GM12878 (cell line): ENCODE results near the gene TREML1. TPM values are rescaled to one million over a fixed set of nuclear protein-coding genes. Genes with fewer than 3 reads are reported as not detected.

Source experiments
- CBX3 ChIP-seq: fragments of 200-600 bp; sonication (generic); IDR thresholded peaks from 2 replicates; pipeline ENCODE4 v1.6.1; 2016; ENCODE audit warnings: low read depth, borderline replicate concordance
- E2F8 ChIP-seq: fragments of 450-650 bp; IDR thresholded peaks from 2 replicates; pipeline ENCODE4 v1.6.1; 2018; ENCODE audit warnings: mild to moderate bottlenecking, low read depth, moderate library complexity; ENCODE audit not compliant: partially characterized antibody
- ELK1 ChIP-seq: IDR thresholded peaks from 2 replicates; pipeline ENCODE4 v1.6.1; 2012; ENCODE audit warnings: low read depth, low read length, improper control_type of control experiment
- FOS ChIP-seq: IDR thresholded peaks from 3 replicates; pipeline ENCODE4 v1.6.1; 2011; ENCODE audit warnings: borderline replicate concordance; ENCODE audit not compliant: insufficient read length; ENCODE audit errors: extremely low read depth
- HCFC1 ChIP-seq: fragments of 150-350 bp; IDR thresholded peaks from 2 replicates; pipeline ENCODE4 v1.6.1; 2014; ENCODE audit warnings: low read length
- HDAC6 ChIP-seq: fragments of 200-600 bp; sonication (generic); IDR thresholded peaks from one replicate; pipeline ENCODE4 v1.8.0; 2017; ENCODE audit warnings: antibody characterized with exemption; ENCODE audit not compliant: unreplicated experiment
- IRF3 ChIP-seq: fragments of 450-650 bp; IDR thresholded peaks from 2 replicates; pipeline ENCODE4 v1.6.1; 2014; ENCODE audit warnings: mild to moderate bottlenecking
- KDM1A ChIP-seq: fragments of 200-600 bp; sonication (generic); IDR thresholded peaks from 2 replicates; pipeline ENCODE4 v1.6.1; 2016; ENCODE audit warnings: borderline replicate concordance
- LARP7 ChIP-seq: fragments of 450-650 bp; IDR thresholded peaks from 2 replicates; pipeline ENCODE4 v1.6.1; 2017; ENCODE audit warnings: mild to moderate bottlenecking
- MTA3 ChIP-seq: IDR thresholded peaks from 2 replicates; pipeline ENCODE4 v1.6.1; 2012; ENCODE audit warnings: low read length, inconsistent platforms, borderline replicate concordance
- MXI1 ChIP-seq: fragments of 150-350 bp; IDR thresholded peaks from 2 replicates; pipeline ENCODE4 v1.6.1; 2011; ENCODE audit warnings: low read depth, mild to moderate bottlenecking, inconsistent platforms, low read length, improper control_type of control experiment
- NFYB ChIP-seq: IDR thresholded peaks from 2 replicates; pipeline ENCODE4 v1.6.1; 2011; ENCODE audit warnings: low read depth, mild to moderate bottlenecking, low read length, improper control_type of control experiment, moderate library complexity; ENCODE audit not compliant: insufficient read depth
- POLR2A ChIP-seq: IDR thresholded peaks from 2 replicates; pipeline ENCODE4 v1.6.1; 2011; ENCODE audit warnings: low read depth, mild to moderate bottlenecking, low read length
- POU2F2 ChIP-seq: IDR thresholded peaks from 3 replicates; pipeline ENCODE4 v1.6.1; 2011; ENCODE audit warnings: low read depth, mild to moderate bottlenecking, low read length, borderline replicate concordance
- RBBP5 ChIP-seq: fragments of 200-600 bp; sonication (generic); conservative IDR thresholded peaks from 2 replicates; pipeline ENCODE4 v1.6.1; 2016
- RELA ChIP-seq: fragments of 450-650 bp; IDR thresholded peaks from 2 replicates; pipeline ENCODE4 v1.8.0; 2014; ENCODE audit warnings: borderline replicate concordance; ENCODE audit not compliant: partially characterized antibody
- REST ChIP-seq: IDR thresholded peaks from 2 replicates; pipeline ENCODE4 v1.6.1; 2012; ENCODE audit warnings: mild to moderate bottlenecking, low read depth, low read length
- SPI1 ChIP-seq: IDR thresholded peaks from 2 replicates; pipeline ENCODE4 v1.6.1; 2011; ENCODE audit warnings: low read depth, mild to moderate bottlenecking, low read length, moderate library complexity, borderline replicate concordance; ENCODE audit not compliant: insufficient read depth
- TCF12 ChIP-seq: IDR thresholded peaks from 2 replicates; pipeline ENCODE4 v1.6.1; 2011; ENCODE audit warnings: low read depth, mild to moderate bottlenecking, low read length
- ZBED1 ChIP-seq: IDR thresholded peaks from 2 replicates; pipeline ENCODE4 v1.6.1; 2016; ENCODE audit warnings: borderline replicate concordance
- polyA plus RNA-seq, 11 experiments: library from polyadenylated mRNA; depleted of rRNA in 4 of 11; unstranded in 6 of 11; stranded (reverse) in 5 of 11; fragments of >200 nt; fragmentation: Nextera tagmentation in 4 of 11; fragmentation: Illumina TruSeq in 1 of 11; extraction: Ambion mirVana in 4 of 11; extraction: Trizol in 1 of 11; gene quantifications; 1 replicate in 1 of 11; 2 replicates in 10 of 11; pipeline versions ENCODE4 v1.2.1 to v1.2.3, GENCODE V29; 2011 to 2016; ENCODE audit warnings: inconsistent platforms in 2 of 11, missing spikeins in 2 of 11, low read depth in 1 of 11
- total RNA-seq, 4 experiments: library from RNA; depleted of rRNA in 3 of 4; stranded (reverse); fragments of >200 nt in 3 of 4; fragmentation: Illumina TruSeq in 1 of 4; extraction: Trizol in 1 of 4; gene quantifications; 2 replicates each; pipeline versions ENCODE4 v1.2.1 to v1.2.3, GENCODE V29; 2013 to 2021
- TF ChIP-seq, protein P1 (sequence below): IDR thresholded peaks from 2 replicates; pipeline ENCODE4 v1.6.1; 2012; ENCODE audit warnings: low read depth, low read length, improper control_type of control experiment

Gene TREML1
- total and polyA plus RNA-seq, 10 of the 15 experiments (the other 5 are each of a cell fraction or from before 2014, with no cell fraction given), result 0.21 TPM; not detected in 9

DNA sequence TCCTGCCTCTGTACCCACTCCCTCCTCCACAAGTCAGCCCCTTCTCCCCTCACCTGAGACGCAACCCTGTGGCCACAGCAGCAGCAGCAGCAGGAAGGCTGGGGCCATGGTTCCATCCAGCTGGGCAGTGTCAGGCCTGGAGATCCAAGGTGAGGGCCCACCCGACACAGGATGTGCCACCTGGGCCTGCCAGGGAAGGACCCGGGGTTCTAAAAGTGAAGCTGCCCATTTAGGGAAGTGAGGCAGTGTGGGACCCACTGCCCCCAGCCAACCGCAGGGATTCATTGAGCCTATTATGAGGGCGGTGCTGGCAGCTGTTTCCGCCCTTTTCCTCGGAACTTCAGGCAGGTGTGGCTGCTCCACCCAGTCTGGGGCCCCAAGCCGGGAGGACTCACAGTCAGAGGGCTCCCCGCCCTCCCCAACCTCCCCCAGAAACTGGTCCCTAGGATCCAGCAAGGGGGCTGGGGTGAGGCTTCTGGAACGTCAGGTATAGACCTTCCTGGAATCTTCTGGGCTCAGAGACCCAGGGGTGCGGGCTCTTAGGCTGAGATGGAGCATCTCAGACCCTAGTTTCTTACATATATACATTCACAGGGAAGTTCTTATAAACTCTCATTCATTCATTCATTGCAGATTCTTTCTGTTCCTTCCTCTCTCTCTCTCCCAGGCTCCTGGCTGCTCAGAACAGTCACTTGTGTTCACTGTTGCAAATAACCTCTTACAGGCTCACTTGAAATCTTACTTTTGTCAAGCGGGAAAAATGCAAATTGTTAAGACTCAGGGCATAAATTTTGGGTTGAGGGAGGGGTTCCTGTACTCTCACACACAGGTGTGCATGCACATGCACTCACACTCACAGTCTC, 47.0 kb upstream of the TREML1 start, which contains the start of gene TREML2 (continued):
- TF ChIP-seq E2F8, result no peak
- no peak for TF ChIP-seq REST
- TF ChIP-seq FOS, result no peak
- TF ChIP-seq HCFC1, result 0 out of 2 replicates have a peak, but pooled peaks have one; percentile 17
- no peak for TF ChIP-seq IRF3
- TF ChIP-seq SPI1, result peak; percentile 78
- no peak; the same call in 1 of the 2 replicates for TF ChIP-seq LARP7
- TF ChIP-seq CBX3, result no peak
- TF ChIP-seq, protein P1, sequence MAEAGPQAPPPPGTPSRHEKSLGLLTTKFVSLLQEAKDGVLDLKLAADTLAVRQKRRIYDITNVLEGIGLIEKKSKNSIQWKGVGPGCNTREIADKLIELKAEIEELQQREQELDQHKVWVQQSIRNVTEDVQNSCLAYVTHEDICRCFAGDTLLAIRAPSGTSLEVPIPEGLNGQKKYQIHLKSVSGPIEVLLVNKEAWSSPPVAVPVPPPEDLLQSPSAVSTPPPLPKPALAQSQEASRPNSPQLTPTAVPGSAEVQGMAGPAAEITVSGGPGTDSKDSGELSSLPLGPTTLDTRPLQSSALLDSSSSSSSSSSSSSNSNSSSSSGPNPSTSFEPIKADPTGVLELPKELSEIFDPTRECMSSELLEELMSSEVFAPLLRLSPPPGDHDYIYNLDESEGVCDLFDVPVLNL, result no peak
- no peak for TF ChIP-seq ELK1
- no peak for TF ChIP-seq NFYB
- TF ChIP-seq HDAC6, result no peak
- TF ChIP-seq ZBED1, result no peak
- no peak for TF ChIP-seq MTA3
- no peak for TF ChIP-seq RBBP5
- no peak for TF ChIP-seq MXI1
- TF ChIP-seq POLR2A, result 0 out of 2 replicates have a peak, but pooled peaks have one; percentile 32
- no peak for TF ChIP-seq POU2F2
- no peak for TF ChIP-seq KDM1A
- peak; percentile 73; the same call in 1 of the 2 replicates for TF ChIP-seq TCF12
- TF ChIP-seq RELA, result no peak
